ENCODE measurements around the gene TXNRD2.

TXNRD2 gene

GRCh38 chr22:19962909-19963806 lies 21.5 kb upstream of the TXNRD2 start:
- TF ChIP-seq ZFX (IDR thresholded peaks at IDR 0.05): no peak; the same call in 1 of the 2 replicates
- TF ChIP-seq, protein P1, sequence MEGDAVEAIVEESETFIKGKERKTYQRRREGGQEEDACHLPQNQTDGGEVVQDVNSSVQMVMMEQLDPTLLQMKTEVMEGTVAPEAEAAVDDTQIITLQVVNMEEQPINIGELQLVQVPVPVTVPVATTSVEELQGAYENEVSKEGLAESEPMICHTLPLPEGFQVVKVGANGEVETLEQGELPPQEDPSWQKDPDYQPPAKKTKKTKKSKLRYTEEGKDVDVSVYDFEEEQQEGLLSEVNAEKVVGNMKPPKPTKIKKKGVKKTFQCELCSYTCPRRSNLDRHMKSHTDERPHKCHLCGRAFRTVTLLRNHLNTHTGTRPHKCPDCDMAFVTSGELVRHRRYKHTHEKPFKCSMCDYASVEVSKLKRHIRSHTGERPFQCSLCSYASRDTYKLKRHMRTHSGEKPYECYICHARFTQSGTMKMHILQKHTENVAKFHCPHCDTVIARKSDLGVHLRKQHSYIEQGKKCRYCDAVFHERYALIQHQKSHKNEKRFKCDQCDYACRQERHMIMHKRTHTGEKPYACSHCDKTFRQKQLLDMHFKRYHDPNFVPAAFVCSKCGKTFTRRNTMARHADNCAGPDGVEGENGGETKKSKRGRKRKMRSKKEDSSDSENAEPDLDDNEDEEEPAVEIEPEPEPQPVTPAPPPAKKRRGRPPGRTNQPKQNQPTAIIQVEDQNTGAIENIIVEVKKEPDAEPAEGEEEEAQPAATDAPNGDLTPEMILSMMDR (conservative IDR thresholded peaks at IDR 0.05): no peak
- H3K27ac ChIP-seq: peak overlapping the region; percentile 100

- H3K27ac ChIP-seq: peak overlapping the region; percentile 100
- TF ChIP-seq, protein P1 (conservative IDR thresholded peaks at IDR 0.05): peak; percentile 93
- peak; percentile 67; the same call in 1 of the 2 replicates for TF ChIP-seq ZFX (IDR thresholded peaks at IDR 0.05)
Measured at GRCh38 chr22:19962246-19962908, 20.8 kb upstream of the TXNRD2 start.

DNA sequence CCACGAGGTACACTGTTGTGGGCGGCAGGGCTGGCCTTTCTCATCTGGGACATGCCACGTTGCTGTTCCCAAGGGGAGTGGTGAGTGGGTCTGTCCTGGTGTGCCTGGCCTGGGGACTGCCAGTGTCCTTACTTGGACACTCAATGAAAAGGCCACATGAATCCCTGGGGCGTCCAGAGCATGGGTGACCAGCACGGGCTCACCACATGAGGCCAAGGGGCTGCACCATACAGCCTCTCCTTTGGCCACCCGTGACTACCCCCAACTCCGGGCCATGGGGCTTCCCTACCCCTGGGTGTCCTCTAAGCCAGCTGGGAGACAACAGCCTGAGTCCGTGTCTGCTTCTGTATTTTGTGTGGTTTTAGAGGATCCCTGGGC lies 20.2 kb upstream of the TXNRD2 start:
- TF ChIP-seq, protein P1 (conservative IDR thresholded peaks at IDR 0.05): no peak
- no peak for TF ChIP-seq ZFX (IDR thresholded peaks at IDR 0.05)
- peak overlapping the region; percentile 100 for H3K27ac ChIP-seq

DNA sequence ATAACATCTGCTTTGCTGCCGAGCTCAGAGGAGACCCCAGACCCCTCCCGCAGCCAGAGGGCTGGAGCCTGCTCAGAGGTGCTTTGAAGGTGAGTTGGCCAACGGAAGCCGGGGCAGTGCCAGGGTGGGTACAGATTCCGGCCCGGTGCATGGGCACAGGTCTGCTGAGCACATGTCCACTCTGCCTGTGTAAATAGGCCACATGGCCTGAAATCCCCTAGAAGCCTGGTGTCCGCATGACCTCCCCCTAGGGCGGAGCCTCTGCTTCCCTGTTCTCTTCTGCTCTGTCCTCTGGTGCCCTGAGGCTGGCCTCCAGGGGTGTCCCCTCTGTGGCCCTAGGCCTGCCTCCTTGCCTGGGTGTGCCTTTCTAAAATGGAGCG lies 19.6 kb upstream of the TXNRD2 start:
- TF ChIP-seq, protein P1 (conservative IDR thresholded peaks at IDR 0.05): no peak
- no peak for TF ChIP-seq ZFX (IDR thresholded peaks at IDR 0.05)
- peak overlapping the region; percentile 100 for H3K27ac ChIP-seq

DNA sequence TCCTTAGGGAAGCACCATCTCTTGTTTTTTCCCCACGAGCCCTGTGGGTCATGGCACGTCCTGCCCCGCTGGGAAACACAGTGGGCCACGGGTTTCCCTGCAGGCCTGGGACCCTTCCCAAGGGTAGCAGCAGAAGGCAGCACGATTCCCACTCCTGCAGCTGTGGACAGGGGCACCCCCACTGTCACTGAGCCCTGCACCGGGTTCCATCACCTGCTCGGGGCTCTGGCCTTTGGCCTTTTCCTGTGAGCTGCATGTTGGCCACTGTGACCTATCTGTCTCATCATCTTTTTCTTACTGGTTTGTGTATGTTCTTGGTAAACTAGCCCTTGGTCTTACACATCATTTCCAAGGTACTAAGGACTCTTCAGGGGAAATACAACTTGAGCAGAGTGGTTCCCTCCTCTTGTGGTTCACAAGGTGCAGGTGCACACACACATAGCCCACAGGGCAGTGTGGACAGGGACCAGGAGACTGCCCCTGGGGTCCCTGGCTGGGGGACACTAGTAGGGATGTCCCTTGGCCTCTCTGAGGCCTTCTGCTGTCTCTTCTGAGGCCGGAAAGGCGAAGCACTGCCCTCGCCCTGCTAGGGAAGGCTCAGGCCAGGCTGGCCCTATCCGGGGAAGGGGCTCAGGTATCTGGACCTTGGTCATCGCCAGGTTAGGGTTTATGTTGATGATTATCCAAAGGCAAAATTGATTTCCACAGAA lies 19.0 kb upstream of the TXNRD2 start:
- no peak for TF ChIP-seq ZFX (IDR thresholded peaks at IDR 0.05)
- TF ChIP-seq, protein P1 (conservative IDR thresholded peaks at IDR 0.05): no peak
- H3K27ac ChIP-seq: no peak overlapping the region; the same call in 1 of the 2 replicates

DNA sequence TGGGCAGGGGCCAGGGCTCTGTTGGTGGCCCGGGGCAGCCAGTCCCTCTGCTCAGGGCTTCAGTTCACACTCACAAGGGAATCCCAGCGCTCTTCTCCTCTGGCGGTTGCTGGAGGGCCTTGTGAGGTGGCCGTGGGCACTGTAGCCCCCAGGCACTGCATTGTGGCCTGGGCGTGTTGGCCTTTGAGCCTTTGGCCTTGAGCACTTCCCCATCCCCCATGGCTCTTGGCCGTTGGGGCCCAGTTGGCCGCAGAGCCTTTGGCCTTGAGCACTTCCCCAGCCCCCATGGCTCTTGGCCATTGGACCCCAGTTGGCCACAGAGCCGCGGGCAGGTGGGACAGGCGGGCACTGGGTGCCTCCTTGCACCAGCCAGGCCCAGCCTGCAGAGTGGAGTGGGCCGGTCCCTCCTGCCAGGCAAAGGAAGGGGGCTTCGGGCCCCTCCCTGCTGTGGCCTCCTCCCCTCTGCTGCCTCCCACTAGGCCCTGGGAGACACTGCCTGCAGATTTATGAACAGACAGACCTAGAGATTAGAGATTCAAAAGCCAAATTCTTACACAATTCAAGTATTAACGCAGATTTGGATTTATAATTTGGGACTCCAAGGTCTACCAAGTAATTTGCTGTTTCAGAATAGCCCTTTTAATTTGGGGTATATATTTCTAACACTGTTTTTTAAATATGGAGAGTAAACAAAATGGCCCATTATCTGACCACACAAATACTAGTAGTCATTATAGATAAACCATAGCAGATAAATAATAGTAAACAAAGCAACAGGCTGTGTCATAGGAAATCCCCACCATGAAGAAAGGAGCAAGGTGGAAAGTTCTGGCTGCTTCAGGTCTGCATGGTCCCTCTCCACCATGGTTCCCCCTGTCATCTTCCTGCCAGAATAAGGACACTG lies 18.2 kb upstream of the TXNRD2 start:
- H3K27ac ChIP-seq: no peak overlapping the region

More for the DNA sequence above, 18.2 kb upstream of the TXNRD2 start:
- TF ChIP-seq, protein P1 (conservative IDR thresholded peaks at IDR 0.05): no peak
- no peak for TF ChIP-seq ZFX (IDR thresholded peaks at IDR 0.05)

All from C4-2B (cell line).